Colonic mucosa (tissue), 4 donors: Measurements from ENCODE around the gene SLC24A3. TPM values are rescaled to one million over a fixed set of nuclear protein-coding genes. Genes with fewer than 3 reads are reported as not detected.

ENCODE experiments used
- DNase-seq: peaks from one replicate; pipeline ENCODE4 v3.0.0-alpha.2; 2020
- H3K27ac ChIP-seq: fragments of 200-600 bp; one replicate; pipeline ENCODE4 v1.8.0; 2021
- H3K27me3 ChIP-seq: fragments of 200-600 bp; one replicate; pipeline ENCODE4 v1.8.0; 2021
- H3K36me3 ChIP-seq: fragments of 200-600 bp; one replicate; pipeline ENCODE4 v1.8.0; 2021
- H3K4me1 ChIP-seq: fragments of 200-600 bp; one replicate; pipeline ENCODE4 v1.8.0; 2021; ENCODE audit warnings: mild to moderate bottlenecking
- H3K4me3 ChIP-seq: fragments of 200-600 bp; one replicate; pipeline ENCODE4 v1.8.0; 2021
- H3K9ac ChIP-seq, 2 donors: one replicate each; pipeline ENCODE4 v1.7.0; 2013; ENCODE audit warnings: control low read depth in 2 of 2, low read depth in 2 of 2, low read length in 2 of 2
- H3K9me3 ChIP-seq: fragments of 200-600 bp; one replicate; pipeline ENCODE4 v1.8.0; 2021
- CTCF ChIP-seq: fragments of 200-600 bp; IDR thresholded peaks from one replicate; pipeline ENCODE4 v1.8.0; 2022; ENCODE audit warnings: antibody characterized with exemption, mild to moderate bottlenecking
- intact Hi-C: fragments of 100-400 bp; cut with DNase I; formaldehyde crosslinking; loops from one replicate; pipeline ENCODE4 v1.14.1; 2022
- total RNA-seq, 2 donors: library from RNA; stranded (reverse); fragmentation: NEBNext Ultra II Directional in 1 of 2; extraction: Animal tissue kit (Norgen Biotek cat#: 25700) in 1 of 2; gene quantifications; one replicate each; pipeline ENCODE4 v1.2.1, GENCODE V29; 2021
- donor health status: healthy.
- donor health status: DM: no; HTN: no; CAD: no.
- donor health status: DM: no; HTN: no; CAD: no.

SLC24A3 gene
- total RNA-seq, 2 donors from 2014 or later = 3.6 to 6.6 TPM

- Histone ChIP-seq H3K9me3 (no peaks in the 10 kb centered on the region), H3K27ac (no peak overlapping the region), H3K9ac (no peak overlapping the region), H3K4me1 (no peaks in the 10 kb centered on the region), H3K4me3 (no peak overlapping the region), H3K27me3 (no peaks in the 10 kb centered on the region), H3K36me3 (no peaks in the 10 kb centered on the region)
- no peak for DNase-seq
- no peak for TF ChIP-seq CTCF
- intact Hi-C loops = no loop called here
Observed at GRCh38 chr20:19351542-19351941, 139.1 kb downstream of the SLC24A3 start.

GRCh38 chr20:19354950-19355349, 142.5 kb downstream of the SLC24A3 start:
- no peak overlapping the region for H3K9ac ChIP-seq
- no peaks in the 10 kb centered on the region for H3K9me3 ChIP-seq
- TF ChIP-seq CTCF = no peak
- H3K27ac ChIP-seq = no peak overlapping the region
- intact Hi-C loops = no loop called here
- H3K27me3 ChIP-seq = no peaks in the 10 kb centered on the region
- no peak for DNase-seq
- no peak overlapping the region for H3K4me3 ChIP-seq
- no peaks in the 10 kb centered on the region for H3K4me1 ChIP-seq
- H3K36me3 ChIP-seq = no peaks in the 10 kb centered on the region

GRCh38 chr20:19361790-19362189, 149.3 kb downstream of the SLC24A3 start:
- H3K27me3 ChIP-seq = no peaks in the 10 kb centered on the region
- no peak overlapping the region for H3K27ac ChIP-seq
- H3K4me3 ChIP-seq = no peak overlapping the region
- no peak for DNase-seq
- H3K4me1 ChIP-seq = no peaks in the 10 kb centered on the region
- H3K36me3 ChIP-seq = no peaks in the 10 kb centered on the region
- no peaks in the 10 kb centered on the region for H3K9me3 ChIP-seq
- intact Hi-C loops = no loop called here
- TF ChIP-seq CTCF = no peak
- H3K9ac ChIP-seq = no peak overlapping the region

GRCh38 chr20:19363476-19363875, 151.0 kb downstream of the SLC24A3 start:
- Histone ChIP-seq H3K36me3 (no peaks in the 10 kb centered on the region), H3K27ac (no peak overlapping the region), H3K4me1 (no peaks in the 10 kb centered on the region), H3K27me3 (no peaks in the 10 kb centered on the region), H3K4me3 (no peak overlapping the region), H3K9me3 (no peaks in the 10 kb centered on the region), H3K9ac (no peak overlapping the region)
- no peak for DNase-seq
- intact Hi-C loops = no loop called here
- no peak for TF ChIP-seq CTCF

- no peaks in the 10 kb centered on the region for H3K9me3 ChIP-seq
- no peaks in the 10 kb centered on the region for H3K36me3 ChIP-seq
- no peak overlapping the region for H3K27ac ChIP-seq
- DNase-seq = no peak
- no peaks in the 10 kb centered on the region for H3K4me1 ChIP-seq
- H3K4me3 ChIP-seq = no peak overlapping the region
- no peak overlapping the region for H3K9ac ChIP-seq
- no peak for TF ChIP-seq CTCF
- H3K27me3 ChIP-seq = no peaks in the 10 kb centered on the region
- intact Hi-C loops = no loop called here
Observed at GRCh38 chr20:19367591-19367990, 155.1 kb downstream of the SLC24A3 start.

DNA sequence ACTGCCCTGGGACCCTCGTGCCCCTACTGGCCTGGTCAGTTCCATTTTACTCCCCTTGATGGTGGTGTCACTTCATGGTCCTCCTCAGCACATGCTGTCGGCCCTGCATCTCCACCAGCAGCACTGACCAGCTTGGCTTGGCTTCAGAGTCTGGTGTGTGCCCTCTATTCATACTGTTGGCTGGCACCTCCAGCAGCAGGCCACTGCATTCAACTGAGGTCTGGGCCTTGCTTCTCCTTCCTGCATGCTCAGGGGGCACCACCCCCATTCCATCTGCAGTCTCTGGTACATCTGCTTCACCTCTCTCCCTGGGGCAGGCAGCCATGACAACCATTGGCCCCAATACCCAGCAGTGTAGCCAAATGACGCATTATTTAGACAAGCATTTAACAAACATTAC, 155.9 kb downstream of the SLC24A3 start:
- no peaks in the 10 kb centered on the region for H3K36me3 ChIP-seq
- H3K9me3 ChIP-seq = no peaks in the 10 kb centered on the region
- H3K27me3 ChIP-seq = no peaks in the 10 kb centered on the region
- DNase-seq = no peak
- H3K4me3 ChIP-seq = no peak overlapping the region
- intact Hi-C loops = no loop called here
- H3K9ac ChIP-seq = no peak overlapping the region
- TF ChIP-seq CTCF = no peak
- no peak overlapping the region for H3K27ac ChIP-seq
- H3K4me1 ChIP-seq = no peaks in the 10 kb centered on the region
